GM19468 (cell line): ENCODE results near the gene ACCSL.

Experiments used
- ATAC-seq: cut with Tn5 transposase; IDR thresholded peaks from one replicate; pipeline ENCODE4 v1.9.1; 2021; ENCODE audit warnings: mild to moderate bottlenecking, moderate library complexity, moderate number of reproducible peaks; ENCODE audit not compliant: unreplicated experiment; ENCODE audit errors: extremely low read depth

Gene ACCSL

DNA sequence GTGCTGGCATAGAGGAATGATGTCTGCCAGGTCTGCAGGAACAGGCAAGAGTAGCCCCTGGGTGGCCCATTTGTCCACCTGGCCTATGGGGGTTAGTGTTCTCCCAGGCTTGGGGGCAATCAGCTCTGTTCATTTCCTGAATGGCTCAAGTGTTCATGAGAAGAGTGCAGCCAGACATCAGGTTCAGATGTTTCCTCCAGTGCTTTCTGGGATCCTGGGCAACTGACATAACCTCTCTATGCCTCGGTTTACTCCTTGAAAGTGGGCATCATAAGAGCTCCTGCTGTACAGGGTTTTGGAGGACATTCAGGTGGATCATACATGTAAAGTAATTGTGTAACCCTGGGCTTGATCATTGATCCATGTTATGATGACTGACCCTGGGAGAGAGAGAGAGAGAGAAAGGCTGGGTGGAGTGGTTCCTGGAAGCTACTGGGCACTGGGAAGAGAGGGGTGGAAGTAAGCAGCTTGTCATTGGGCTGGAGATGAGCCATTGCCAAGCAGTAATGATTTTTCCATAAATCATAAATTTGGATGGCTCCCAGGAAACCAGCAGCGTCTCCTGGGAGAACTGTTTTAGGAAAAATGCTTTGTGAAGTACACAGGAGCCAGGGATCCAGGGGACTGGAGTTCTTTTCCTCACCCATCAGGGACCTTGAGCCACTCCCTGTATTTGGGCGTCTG lies 30.2 kb upstream of the ACCSL start:
- no peak for ATAC-seq

DNA sequence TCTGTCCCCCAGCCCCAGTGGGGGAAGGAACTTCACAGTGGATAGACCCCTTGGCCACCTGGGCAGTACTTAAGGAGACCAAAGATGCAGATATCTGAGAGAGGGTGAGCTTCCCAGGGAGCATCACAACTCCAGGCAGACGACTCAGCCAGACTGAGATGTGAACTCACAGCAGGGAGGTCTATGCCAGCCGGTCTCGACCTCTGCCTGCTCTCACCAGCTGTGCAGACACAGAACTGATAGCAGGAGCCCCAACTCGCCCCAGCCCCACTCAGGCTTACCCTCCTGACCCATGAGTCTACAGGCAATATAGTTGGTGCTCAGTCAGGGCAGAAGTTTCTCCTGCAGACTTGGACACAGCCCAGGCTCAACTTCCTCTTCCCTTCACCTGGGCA lies 29.7 kb upstream of the ACCSL start:
- ATAC-seq, result no peak

DNA sequence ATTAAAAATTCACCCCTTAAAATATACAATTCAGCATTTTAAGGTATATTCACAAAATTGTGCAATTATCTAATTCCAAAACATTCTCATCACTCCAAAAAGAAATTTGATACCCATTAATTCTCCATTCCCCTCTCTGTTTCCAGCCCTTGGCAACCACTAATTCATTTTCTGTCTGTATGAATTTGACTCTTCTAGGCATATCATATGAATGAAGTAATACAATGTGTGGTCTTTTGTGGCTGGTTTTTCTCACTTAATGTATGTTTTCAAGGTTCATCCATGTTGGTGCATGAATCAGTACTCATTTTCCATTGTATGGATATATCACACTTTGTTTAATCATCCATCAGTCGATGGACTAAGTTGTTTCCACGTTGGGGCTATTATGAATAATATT lies 29.0 kb upstream of the ACCSL start:
- ATAC-seq, result no peak

DNA sequence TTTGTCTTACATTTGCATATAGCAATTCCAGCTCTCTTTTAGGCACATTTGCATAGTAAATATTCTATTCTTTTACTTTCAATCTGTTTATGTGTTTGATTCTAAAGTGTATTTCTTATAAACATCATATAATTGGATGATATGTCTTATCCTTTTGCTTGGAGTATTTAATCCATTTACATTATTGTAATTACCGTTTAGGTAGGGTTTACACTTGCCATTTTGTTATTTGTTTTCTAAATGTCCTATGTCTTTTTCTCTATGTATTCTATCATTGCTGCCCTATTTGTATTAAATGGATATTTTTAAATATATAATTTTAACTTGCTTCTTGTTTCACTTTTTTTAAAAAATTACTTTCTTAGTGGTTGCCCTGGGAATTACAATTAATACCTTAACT lies 22.8 kb upstream of the ACCSL start:
- no peak for ATAC-seq

DNA sequence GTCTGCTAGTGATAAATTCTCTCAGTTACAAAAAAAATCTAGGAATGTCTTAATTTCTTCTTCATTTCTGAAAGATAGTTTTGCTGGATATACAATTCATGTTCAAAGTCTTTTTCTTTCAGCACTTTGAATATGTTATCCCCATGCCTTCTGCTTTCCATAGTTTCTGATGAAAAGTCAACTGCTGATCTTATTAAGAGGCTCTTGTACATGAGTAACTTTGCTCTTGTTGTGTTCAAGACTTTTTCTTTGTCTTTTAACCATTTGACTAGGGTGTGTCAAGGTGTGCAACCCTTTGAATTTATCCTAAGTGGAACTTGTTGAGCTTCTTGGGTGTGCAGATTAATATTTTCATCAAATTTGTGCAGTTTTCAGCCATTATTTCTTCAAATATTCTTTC lies 22.1 kb upstream of the ACCSL start:
- ATAC-seq, result no peak

DNA sequence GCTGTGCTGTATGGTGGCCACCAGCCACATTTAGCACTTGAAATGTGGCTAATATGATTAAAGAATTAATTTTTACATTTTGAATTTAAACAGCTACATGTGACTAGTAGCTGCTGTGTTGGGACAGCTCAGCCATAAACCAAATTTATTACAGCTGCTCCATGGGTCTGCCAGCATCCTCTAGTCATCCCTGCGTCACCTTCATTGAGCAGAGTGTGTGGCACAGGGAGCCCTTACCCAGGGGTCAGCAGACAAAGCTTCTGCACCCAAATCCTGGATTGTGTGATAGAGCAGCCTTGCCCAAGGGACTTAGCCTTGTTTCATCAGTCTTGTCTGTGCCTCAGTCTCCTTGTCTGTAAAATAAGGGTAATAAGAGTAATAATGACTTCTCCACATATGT lies 19.4 kb upstream of the ACCSL start:
- no peak for ATAC-seq

DNA sequence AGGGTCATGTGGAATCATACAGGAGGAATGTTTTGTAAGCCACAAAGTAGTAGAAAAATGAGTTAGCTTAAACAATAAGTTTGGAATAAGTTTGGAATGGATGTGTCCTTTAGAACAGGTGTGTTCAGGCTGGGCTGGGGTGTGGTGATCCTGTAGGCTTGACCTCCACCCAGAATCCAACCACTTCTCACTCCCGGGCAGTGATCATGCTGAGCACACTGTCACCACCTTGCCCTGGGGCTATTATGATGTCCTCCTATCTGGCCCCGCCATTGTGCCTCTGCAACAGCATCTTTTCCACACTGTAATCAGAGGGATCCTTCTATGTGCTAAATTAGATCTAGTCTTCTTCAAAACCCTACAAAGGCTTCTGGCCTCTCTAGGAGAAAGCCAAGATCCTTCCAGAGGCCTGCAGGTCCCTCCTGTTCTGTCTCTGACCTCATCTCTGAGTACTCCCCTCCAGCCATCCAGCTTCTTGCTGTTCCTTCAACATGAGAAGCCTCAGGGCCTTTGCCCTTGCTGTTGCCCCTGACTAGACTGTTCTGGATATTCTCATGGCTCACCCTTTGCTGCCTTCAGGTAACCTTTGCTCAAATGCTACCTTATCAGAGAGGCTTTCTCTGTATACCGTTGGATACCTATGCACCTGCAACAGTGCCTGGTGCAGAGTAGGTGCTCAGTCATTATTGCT lies 18.8 kb upstream of the ACCSL start:
- ATAC-seq, result no peak

DNA sequence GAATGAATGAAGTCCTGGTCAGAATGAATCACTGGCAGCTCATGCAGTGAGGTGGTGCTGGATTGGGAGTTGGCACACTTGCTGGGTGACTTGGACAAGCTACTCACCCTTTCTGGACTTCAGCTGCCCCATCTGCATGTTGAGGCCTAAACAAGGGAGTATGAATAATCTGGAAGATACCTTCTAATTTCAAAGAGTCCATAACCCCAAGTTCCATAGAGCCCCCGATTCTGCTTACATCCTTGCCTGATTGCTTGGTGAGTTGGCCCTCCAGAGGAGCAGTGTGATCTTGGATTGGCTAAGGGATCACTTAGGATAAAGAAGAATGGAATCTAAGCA lies 18.3 kb upstream of the ACCSL start:
- no peak for ATAC-seq

DNA sequence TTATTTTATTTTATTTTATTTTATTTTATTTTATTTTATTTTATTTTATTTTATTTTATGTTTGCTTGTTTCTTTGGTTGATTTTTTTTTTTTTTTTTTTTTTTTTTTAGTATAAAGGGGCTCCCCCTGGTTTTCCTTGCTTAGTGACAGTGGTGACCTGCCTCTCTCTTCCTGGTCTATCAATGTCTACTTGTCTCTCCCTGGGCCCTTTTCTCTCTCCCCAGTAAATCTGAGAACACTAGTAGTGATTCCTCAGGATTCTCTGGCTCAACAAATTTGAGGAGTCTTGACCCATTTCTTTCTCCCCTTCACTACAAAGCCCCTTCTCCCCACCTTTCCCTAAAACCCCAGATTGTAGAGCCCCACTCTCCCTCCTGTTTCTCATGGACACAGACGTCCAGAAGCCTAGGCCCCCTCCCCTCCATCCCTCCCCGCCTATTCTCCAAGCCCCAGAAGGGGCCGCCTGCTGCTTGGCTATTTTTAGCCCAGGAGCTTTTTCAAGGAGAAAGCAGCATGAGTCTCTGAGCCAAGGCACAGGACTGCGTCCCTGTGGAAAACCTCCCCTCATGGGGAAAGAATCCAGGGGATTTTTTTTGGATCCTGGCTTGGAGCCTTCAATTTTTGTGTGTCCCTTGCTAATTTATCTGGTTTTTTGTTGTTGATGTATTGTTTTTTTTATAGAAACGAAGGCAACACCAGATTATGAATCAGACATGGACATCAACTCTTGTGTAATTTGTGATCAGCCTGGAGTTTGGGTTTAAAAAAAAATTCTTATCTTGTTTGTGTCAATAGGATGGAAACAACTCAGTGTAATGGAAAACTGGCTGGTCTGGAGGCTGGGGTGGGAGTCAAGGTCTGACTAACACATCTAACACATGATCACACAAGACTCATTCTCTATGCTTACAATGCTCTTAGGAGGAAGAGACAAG lies 17.5 kb upstream of the ACCSL start:
- ATAC-seq, result no peak

DNA sequence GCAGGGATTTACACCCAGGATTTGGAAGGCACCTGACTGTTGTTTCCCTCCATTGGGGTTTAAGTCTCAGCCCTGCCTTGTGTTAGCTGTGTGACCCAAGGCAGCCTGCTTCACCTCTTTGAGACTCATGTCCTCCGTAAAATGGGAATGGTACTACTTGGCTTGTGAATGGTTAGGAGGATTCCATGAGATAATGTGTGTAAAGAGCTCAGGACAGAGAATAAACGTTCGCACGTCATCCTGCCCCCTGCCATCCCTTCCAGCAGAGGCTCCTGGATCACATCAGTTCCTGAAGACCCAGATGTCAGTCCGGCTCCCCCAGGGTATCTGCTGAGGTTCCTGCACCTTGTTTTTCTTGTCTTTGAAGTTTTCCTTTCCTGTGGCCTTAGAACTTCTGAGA lies 16.8 kb upstream of the ACCSL start:
- ATAC-seq, result no peak

DNA sequence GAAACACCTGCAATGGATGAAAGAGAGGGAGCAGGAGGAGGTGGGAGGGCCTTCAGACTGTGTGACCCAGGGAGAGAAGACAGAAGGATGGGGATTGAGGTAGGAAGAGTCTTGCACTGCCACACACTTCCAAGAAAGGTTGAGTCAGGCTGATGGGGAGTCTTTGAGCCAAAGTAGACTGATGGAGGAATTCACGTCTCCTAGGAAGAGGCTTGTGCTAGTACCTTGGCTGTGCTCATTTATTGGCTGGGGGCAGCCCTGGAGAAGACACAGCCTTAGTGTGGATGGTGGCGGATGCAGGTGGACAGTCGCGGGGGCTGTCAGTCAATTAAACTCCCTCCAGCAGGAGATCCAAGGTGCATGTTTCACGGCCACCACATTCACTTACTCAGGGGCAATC lies 16.2 kb upstream of the ACCSL start:
- no peak for ATAC-seq

DNA sequence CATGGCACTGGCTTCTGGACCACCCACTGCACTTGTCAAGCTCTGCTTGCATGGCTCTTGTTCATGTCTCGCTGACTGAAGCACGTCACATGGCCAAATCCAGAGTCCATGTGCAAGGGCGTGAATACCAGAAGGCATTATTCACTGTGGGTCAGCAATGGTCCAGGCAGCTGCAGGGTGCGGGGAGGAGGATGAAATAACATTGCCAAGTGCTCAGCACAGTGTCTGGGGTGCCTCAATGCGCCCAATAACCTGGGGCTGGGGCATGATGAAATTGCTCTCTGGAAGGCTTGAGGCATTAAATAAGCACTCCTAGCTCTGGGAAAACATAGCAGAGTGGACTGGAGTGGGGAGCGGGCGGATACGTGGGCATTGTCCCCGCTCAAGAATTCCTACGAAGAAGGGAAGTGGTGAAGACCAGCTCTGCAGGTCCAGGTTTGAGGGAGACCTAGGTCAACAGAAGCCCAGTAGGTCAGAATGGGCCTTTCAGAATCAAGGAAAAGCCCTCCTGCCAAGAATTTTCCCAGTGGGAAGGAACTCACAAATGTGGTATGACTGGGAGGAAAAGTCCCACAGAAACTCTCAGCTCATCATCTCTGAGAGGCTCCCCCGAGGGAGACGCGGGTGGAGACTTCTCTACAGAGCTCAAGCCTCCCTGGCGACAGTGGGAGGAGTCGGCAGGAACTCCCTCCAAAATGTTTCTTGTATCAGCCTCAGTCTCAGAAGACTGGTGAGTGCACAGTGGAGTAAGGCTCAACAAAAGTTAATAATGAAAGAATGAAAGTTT lies 15.3 kb upstream of the ACCSL start:
- ATAC-seq, result no peak

DNA sequence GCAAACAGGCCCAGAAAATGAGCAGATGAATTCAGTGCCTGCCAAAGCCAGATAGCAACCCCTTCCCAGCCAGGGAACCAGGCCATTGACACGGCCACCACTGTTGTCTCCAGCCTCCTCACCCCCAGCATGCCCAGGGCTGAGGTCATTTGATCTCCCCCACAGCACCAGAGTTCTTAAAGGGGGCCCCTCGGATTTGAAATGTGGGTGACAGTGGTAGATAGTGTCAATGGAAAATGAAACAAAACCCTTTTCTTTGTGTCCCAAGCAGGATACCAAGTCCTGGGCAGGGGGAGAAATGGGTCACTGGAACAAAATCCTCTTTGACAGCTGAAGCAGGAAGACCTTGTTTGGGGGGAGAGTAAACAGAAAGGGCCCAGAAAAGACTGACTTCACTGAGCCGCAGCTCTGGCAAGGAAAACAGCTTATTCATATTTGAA lies 14.3 kb upstream of the ACCSL start:
- no peak for ATAC-seq

DNA sequence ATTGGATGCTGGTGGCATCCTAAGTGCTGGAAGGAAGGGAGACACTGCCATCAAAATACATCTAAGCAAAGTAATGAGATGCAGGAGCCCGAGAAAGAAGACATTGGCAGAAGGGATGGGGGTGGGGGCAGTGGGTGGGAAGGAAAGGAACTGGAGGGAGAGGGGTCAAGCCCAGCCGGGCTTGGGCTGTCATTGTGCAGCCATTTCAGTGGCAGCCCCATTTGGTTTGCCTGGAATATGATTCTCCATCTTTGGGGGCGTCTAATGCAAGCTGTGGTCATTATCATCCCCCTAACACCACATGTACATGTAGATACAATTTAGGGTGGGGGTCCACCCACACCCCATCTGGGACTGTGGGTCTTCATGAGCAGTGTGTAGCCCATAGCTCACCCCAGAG lies 13.9 kb upstream of the ACCSL start:
- no peak for ATAC-seq

DNA sequence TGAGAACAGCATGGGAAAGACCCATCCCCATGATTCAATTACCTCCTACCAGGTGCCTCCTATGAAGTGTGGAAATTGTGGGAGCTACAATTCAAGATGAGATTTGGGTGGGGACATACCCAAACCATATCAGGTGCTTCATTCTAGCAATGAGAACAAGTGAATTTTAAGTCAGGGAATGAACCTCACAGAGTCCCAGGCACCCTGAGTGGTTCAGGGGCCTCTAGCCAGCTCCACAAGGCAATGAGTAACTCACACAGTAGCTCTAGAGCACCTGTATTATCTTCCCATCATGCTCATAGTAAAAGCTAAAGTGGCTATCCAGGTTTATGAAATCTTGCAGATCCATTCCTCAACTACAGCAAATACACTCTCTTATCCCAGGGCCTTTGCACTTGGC lies 13.1 kb upstream of the ACCSL start:
- no peak for ATAC-seq

DNA sequence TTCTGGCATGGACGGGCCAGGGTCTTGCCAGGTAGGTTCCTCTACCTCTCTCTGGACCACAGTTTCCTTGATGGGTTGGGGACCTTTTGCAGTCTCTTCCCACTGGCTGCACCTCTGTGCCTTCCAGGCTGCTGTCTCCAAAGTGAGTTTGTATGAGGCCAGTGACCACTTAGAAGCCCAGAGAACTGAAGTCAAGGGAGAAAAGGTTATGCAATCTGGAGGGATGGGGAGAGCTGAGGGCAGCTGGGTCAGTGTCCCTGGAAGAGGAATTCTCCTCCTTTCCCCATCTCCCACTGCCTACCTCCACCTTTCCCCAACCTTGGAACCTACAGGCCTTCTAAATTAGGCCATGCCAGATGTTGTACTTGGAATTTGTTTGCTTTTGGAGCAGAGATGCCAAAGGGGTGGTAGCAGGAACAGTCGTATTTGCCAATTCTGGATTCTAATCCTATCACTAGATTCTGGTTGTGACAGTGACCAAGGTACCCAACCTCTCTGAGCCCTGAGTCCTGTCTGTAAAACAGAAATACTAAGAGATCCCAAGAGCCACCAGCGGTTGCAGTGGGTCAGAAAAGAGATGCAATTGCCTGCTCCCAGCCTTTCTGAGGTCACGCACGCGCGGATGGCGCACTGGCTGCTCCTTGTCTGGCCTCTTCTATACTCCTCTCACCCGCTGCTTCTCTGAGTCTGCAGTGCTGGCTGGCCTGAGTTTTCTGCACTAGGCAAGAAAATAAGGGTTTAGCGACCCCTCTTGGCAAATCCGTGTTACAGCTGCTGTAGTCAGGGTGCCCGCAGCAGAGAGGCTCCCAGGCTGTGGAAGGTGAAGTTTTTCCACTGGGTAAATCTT lies 10.7 kb upstream of the ACCSL start:
- ATAC-seq, result no peak

DNA sequence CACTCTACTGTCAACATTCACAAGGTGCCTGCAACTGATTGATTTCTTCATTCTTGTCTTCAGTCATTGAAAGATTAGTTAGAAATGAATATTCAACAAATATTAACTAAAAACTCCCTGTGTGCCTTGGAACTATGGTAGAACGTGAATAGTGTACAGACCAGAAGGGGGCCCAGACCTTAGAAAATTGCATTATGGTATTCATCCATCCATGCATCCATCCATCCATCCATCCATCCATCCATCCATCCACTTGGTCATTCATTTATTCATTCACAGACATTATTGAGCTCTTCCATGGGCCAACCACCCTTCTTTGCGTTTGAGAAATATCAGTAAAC lies 10.2 kb upstream of the ACCSL start:
- no peak for ATAC-seq

DNA sequence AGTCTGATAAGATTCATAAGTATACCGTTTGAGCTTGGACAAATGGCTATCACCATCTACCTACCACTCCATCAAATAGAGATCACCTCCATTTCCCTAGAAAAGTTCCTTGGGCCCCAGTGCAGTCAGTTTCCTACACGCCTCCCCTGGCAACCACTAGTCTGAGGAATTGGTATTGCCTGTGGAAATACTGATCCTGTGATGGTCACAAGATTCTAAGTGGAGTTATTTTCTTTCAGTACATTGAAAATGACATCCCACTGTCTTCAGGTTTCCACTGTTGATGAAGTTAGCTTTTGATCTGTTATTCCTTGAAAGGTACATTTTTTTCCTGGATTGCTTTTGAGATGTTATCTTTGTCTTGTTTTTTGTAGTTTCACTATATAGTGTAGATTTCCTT lies 4.6 kb upstream of the ACCSL start:
- ATAC-seq, result no peak

DNA sequence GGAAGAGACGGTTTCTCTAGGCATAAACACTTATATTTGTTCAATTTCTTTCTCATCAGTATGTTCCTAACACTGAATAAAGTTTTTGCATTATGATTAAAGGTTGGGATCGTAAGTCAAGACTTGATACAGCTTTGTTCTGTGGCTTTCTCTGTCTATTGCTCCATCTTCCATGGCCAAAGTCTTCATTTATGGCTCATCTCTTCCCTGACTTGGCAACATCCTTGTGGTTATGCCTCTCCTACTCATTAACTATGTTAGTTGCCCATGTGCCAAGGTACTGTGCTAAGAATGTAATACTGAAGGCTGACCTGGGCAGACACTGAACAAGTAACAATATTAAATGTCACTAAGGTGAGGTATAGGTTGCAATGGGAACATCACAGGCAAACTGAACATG lies 1.6 kb upstream of the ACCSL start:
- ATAC-seq, result no peak

DNA sequence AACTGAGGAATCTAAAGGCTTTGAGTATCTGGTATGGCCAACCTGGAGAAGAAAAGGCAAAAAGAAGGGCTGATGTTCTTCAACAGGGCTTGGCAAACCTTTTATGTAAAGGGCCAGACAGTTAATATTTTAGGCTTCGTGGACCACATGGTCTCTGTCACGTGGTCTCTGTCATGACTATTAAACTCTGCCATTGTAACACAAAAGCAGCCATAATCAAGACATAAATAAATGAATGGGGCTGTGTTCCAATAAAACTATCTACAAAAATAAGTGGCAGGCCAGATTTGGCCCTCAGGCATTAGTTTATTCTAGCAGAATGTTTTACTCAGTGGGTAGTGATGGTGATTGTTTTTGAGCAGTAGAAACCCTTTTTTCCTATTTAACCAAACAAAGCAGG lies 483 bp upstream of the ACCSL start:
- no peak for ATAC-seq
